Panc1 (cell line): Measurements from ENCODE around the gene KDM5A. TPM values are rescaled to one million over a fixed set of nuclear protein-coding genes. Genes with fewer than 3 reads are reported as not detected.

ENCODE experiments used
- ATAC-seq: fragments of 200-7000 bp; cut with Tn5 transposase; 2 replicates; pipeline ENCODE4 v1.9.1; 2020; ENCODE audit warnings: mild to moderate bottlenecking, moderate library complexity
- BruUV-seq: library from RNA; stranded (reverse); fragments of 400-500 nt; replicated peaks from 2 replicates; lab custom pipeline; 2021; lab: Mats Ljungman, UMichigan
- CTCF ChIA-PET: fragments of 300-600 bp; sonication (Branson Sonifier 250); formaldehyde crosslinking; loops from one replicate; lab custom pipeline; 2022; ENCODE audit warnings: antibody characterized with exemption; lab: Charles Lee
- POLR2A ChIA-PET: fragments of 300-600 bp; sonication (Branson Sonifier 250); formaldehyde crosslinking; loops from one replicate; lab custom pipeline; 2022; ENCODE audit warnings: antibody characterized with exemption; lab: Charles Lee
- DNase-seq: peaks from one replicate; pipeline ENCODE4 v3.0.0-alpha.2; 2010; ENCODE audit warnings: low read depth, low spot score
- H3K27ac ChIP-seq: 2 replicates; pipeline ENCODE4 v1.5.1; 2011; ENCODE audit warnings: mild to moderate bottlenecking, low read length, inconsistent platforms
- H3K27me3 ChIP-seq: fragments of 200-500 bp; sonication (Bioruptor generic); 2 replicates; pipeline ENCODE4 v1.6.0; 2014; ENCODE audit warnings: low read length, inconsistent platforms; ENCODE audit not compliant: control insufficient read depth, insufficient read depth
- H3K36me3 ChIP-seq: fragments of 200-500 bp; sonication (Bioruptor generic); 2 replicates; pipeline ENCODE4 v1.5.1; 2014; ENCODE audit warnings: inconsistent platforms, mild to moderate bottlenecking, low read length, moderate library complexity; ENCODE audit not compliant: control insufficient read depth, insufficient read depth
- H3K4me1 ChIP-seq: 2 replicates; pipeline ENCODE4 v1.5.1; 2011; ENCODE audit warnings: inconsistent platforms, mild to moderate bottlenecking, low read length, moderate library complexity; ENCODE audit not compliant: control insufficient read depth, insufficient read depth
- H3K4me3 ChIP-seq, 2 experiments: 2 replicates each; pipeline ENCODE4 v1.5.1; 2011 to 2012; ENCODE audit warnings: low read depth in 2 of 2, low read length in 2 of 2, mild to moderate bottlenecking in 2 of 2, inconsistent platforms in 1 of 2, moderate library complexity in 1 of 2
- H3K9me3 ChIP-seq: fragments of 200-500 bp; sonication (Bioruptor generic); 2 replicates; pipeline ENCODE4 v1.5.1; 2014; ENCODE audit warnings: low read depth, mild to moderate bottlenecking, inconsistent platforms, low read length, moderate library complexity; ENCODE audit not compliant: control insufficient read depth, insufficient read depth
- POLR2AphosphoS5 ChIP-seq: IDR thresholded peaks from 2 replicates; pipeline ENCODE4 v1.6.1; 2012; ENCODE audit warnings: mild to moderate bottlenecking, low read depth, low read length, moderate library complexity
- SIN3A ChIP-seq: IDR thresholded peaks from 2 replicates; pipeline ENCODE4 v1.6.1; 2012; ENCODE audit warnings: low read depth, mild to moderate bottlenecking, low read length, moderate library complexity, borderline replicate concordance; ENCODE audit not compliant: insufficient read depth
- TCF7L2 ChIP-seq: IDR thresholded peaks from 2 replicates; pipeline ENCODE4 v1.6.1; 2011; ENCODE audit warnings: mild to moderate bottlenecking, low read depth, low read length, inconsistent platforms
- in situ Hi-C: cut with HindIII; loops from 2 replicates; pipeline ENCODE4 v1.10.0; 2016; ENCODE audit warnings: low sequenced_read_pairs, low pct_unique_long_range_greater_than_20kb
- intact Hi-C: fragments of 100-400 bp; cut with micrococcal nuclease; formaldehyde crosslinking; loops from one replicate; pipeline ENCODE4 v1.10.0; 2022; ENCODE audit not compliant: unreplicated experiment
- total RNA-seq: library from RNA; stranded (reverse); gene quantifications from one replicate; pipeline ENCODE4 v1.2.1, GENCODE V29; 2021; ENCODE audit not compliant: unreplicated experiment
- TF ChIP-seq, protein P1 (sequence below), 2 experiments: IDR thresholded peaks; 2 replicates each; pipeline ENCODE4 v1.6.1; 2011 to 2012; ENCODE audit warnings: low read depth in 2 of 2, control low read depth in 1 of 2, low read length in 1 of 2, mild to moderate bottlenecking in 1 of 2, moderate library complexity in 1 of 2; ENCODE audit not compliant: insufficient read depth in 1 of 2
- TF ChIP-seq, protein P2 (sequence below): fragments of 450-650 bp; IDR thresholded peaks from 2 replicates; pipeline ENCODE4 v1.5.1; 2017; ENCODE audit warnings: mild to moderate bottlenecking

Gene KDM5A
- total RNA-seq, 1 experiment from 2014 or later = 49.0 TPM

DNA sequence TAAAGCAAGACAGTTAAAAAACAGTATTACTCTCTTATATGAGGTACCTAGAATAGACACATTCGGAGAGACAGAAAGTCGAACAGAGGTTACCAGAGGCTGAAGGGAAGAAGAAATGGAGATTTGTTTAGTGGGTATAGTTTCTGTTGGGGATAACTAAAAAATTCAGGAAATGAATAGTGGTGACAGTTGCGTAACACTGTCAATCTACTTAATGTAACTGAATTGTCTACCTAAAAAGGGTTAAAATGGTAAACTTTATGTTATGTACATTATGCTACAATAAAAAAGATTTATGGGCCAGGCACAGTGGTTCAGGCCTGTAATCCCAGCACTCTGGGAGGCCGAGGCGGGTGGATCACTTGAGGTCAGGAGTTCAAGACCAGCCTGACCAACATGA is 95.9 kb downstream of the KDM5A start:
- BruUV-seq = no TSS peak

DNA sequence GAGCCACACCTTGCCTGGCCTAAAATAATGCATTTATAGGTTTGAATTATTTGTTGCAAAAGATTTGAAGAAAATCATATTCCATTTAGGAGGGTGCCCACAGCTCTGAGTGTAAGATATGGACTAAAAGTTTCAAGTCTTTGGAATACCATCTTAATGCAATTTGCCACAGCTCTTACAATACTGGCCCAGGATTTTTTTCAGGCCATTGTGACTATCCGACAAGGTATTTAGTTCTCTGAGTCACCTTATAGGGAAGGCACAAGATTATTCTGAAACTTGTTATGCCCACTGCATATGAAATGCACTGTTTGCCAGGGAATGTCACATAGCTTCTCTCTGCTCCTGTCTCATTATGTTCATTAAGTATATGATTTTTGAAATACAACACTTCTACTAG is 96.9 kb downstream of the KDM5A start:
- H3K4me1 ChIP-seq = no peaks in the 10 kb centered on the region
- H3K27me3 ChIP-seq = no peaks in the 10 kb centered on the region
- H3K4me3 ChIP-seq = no peak overlapping the region
- in situ Hi-C loops = no loop called here
- intact Hi-C loops = no loop called here
- BruUV-seq = no TSS peak
- TF ChIP-seq, protein P1, sequence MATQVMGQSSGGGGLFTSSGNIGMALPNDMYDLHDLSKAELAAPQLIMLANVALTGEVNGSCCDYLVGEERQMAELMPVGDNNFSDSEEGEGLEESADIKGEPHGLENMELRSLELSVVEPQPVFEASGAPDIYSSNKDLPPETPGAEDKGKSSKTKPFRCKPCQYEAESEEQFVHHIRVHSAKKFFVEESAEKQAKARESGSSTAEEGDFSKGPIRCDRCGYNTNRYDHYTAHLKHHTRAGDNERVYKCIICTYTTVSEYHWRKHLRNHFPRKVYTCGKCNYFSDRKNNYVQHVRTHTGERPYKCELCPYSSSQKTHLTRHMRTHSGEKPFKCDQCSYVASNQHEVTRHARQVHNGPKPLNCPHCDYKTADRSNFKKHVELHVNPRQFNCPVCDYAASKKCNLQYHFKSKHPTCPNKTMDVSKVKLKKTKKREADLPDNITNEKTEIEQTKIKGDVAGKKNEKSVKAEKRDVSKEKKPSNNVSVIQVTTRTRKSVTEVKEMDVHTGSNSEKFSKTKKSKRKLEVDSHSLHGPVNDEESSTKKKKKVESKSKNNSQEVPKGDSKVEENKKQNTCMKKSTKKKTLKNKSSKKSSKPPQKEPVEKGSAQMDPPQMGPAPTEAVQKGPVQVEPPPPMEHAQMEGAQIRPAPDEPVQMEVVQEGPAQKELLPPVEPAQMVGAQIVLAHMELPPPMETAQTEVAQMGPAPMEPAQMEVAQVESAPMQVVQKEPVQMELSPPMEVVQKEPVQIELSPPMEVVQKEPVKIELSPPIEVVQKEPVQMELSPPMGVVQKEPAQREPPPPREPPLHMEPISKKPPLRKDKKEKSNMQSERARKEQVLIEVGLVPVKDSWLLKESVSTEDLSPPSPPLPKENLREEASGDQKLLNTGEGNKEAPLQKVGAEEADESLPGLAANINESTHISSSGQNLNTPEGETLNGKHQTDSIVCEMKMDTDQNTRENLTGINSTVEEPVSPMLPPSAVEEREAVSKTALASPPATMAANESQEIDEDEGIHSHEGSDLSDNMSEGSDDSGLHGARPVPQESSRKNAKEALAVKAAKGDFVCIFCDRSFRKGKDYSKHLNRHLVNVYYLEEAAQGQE (IDR thresholded peaks at IDR 0.05; ENCODE audit: insufficient read depth in 1 of 2, low read depth in 2 of 2, low read length in 1 of 2) = no peak
- TF ChIP-seq POLR2AphosphoS5 = no peak
- no peaks in the 10 kb centered on the region for H3K9me3 ChIP-seq
- ChIA-PET POLR2A (no interaction called here), CTCF (no interaction called here)
- DNase-seq (no peak), ATAC-seq (no peak)
- no peak overlapping the region for H3K27ac ChIP-seq
- no peaks in the 10 kb centered on the region; the same call in none of the 2 replicates for H3K36me3 ChIP-seq

More for the DNA sequence above, 95.9 kb downstream of the KDM5A start:
- Histone ChIP-seq H3K9me3 (no peaks in the 10 kb centered on the region), H3K27ac (no peak overlapping the region), H3K4me1 (no peaks in the 10 kb centered on the region), H3K27me3 (no peaks in the 10 kb centered on the region), H3K36me3 (no peaks in the 10 kb centered on the region; the same call in none of the 2 replicates), H3K4me3 (no peak overlapping the region)
- intact Hi-C loops (no loop called here), in situ Hi-C loops (no loop called here)
- CTCF ChIA-PET = no interaction called here
- DNase-seq = no peak
- TF ChIP-seq, protein P1 (IDR thresholded peaks at IDR 0.05; ENCODE audit: insufficient read depth in 1 of 2, low read depth in 2 of 2, low read length in 1 of 2) = no peak
- TF ChIP-seq TCF7L2 (no peak), POLR2AphosphoS5 (no peak), SIN3A (no peak)
- TF ChIP-seq, protein P2, sequence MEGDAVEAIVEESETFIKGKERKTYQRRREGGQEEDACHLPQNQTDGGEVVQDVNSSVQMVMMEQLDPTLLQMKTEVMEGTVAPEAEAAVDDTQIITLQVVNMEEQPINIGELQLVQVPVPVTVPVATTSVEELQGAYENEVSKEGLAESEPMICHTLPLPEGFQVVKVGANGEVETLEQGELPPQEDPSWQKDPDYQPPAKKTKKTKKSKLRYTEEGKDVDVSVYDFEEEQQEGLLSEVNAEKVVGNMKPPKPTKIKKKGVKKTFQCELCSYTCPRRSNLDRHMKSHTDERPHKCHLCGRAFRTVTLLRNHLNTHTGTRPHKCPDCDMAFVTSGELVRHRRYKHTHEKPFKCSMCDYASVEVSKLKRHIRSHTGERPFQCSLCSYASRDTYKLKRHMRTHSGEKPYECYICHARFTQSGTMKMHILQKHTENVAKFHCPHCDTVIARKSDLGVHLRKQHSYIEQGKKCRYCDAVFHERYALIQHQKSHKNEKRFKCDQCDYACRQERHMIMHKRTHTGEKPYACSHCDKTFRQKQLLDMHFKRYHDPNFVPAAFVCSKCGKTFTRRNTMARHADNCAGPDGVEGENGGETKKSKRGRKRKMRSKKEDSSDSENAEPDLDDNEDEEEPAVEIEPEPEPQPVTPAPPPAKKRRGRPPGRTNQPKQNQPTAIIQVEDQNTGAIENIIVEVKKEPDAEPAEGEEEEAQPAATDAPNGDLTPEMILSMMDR = no peak
- POLR2A ChIA-PET = no interaction called here
- no peak for ATAC-seq
